Measurements from ENCODE around the gene CYP46A1.

DNA sequence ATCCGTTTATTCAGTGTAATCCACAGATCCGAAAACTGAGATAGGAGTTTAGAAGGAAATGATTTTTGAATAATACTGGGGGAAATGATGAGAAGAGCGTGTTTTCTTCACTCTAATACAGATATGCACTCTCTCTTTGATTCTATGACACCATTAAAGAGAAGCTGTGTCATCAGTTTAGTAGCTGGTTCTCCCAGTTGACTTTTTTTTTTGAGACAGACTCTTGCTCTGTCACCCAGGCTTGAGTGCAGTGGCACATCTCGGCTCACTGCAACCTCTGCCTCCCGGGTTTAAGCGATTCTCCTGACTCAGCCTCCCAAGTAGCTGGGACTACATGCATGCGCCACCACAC is 60.8 kb downstream of the CYP46A1 start:
- TF ChIP-seq POLR2A (IDR thresholded peaks at IDR 0.05) (no peak), CTCF (IDR thresholded peaks at IDR 0.05 in 4 of 5, conservative IDR thresholded peaks at IDR 0.05 in 1 of 5) (no peak)
